PC-3 (cell line): ENCODE data around the gene RGS3.

ENCODE experiments used
- EZH2phosphoT487 ChIP-seq: fragments of 300-600 bp; sonication (generic); IDR thresholded peaks from 2 replicates; pipeline ENCODE4 v1.6.1; 2018; ENCODE audit warnings: mild to moderate bottlenecking, antibody characterized with exemption, low read length, borderline replicate concordance
- TF ChIP-seq, protein P1 (sequence below): fragments of 300-600 bp; sonication (generic); conservative IDR thresholded peaks from 2 replicates; pipeline ENCODE4 v1.5.1; 2017; ENCODE audit warnings: antibody characterized with exemption, low read depth, mild to moderate bottlenecking, low read length

DNA sequence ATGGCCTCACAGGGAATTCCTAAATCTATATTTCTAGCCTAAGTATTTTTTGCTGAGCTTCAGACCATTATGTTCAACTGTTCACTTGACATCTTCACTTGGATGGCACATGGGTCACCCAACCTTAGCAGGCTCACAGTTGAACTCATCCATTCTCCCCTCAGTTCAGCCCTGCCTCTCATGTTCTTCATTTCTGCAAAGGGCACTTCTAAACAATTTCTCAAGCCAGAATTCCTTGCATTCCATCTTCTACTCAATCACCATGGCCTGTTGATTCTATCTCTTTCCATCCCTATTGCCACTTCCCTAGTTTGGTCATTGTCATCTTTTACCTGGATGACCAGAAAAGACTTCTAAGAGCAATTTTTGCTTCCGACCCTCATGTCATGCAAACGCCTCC, 7.3 kb upstream of the RGS3 start:
- TF ChIP-seq, protein P1, sequence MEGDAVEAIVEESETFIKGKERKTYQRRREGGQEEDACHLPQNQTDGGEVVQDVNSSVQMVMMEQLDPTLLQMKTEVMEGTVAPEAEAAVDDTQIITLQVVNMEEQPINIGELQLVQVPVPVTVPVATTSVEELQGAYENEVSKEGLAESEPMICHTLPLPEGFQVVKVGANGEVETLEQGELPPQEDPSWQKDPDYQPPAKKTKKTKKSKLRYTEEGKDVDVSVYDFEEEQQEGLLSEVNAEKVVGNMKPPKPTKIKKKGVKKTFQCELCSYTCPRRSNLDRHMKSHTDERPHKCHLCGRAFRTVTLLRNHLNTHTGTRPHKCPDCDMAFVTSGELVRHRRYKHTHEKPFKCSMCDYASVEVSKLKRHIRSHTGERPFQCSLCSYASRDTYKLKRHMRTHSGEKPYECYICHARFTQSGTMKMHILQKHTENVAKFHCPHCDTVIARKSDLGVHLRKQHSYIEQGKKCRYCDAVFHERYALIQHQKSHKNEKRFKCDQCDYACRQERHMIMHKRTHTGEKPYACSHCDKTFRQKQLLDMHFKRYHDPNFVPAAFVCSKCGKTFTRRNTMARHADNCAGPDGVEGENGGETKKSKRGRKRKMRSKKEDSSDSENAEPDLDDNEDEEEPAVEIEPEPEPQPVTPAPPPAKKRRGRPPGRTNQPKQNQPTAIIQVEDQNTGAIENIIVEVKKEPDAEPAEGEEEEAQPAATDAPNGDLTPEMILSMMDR: no peak
- no peak for TF ChIP-seq EZH2phosphoT487
